Suprapubic skin (tissue), 4 donors: Measurements from ENCODE around the gene WASF2.

Experiments used
- EP300 ChIP-seq: sonication (generic); formaldehyde crosslinking; IDR thresholded peaks from one replicate; pipeline ENCODE4 v1.6.1; 2017; ENCODE audit warnings: antibody characterized with exemption
- POLR2A ChIP-seq, 2 donors: fragments of 450-650 bp; IDR thresholded peaks; one replicate each; pipeline ENCODE4 v1.6.1; 2017; ENCODE audit warnings: antibody characterized with exemption in 2 of 2, mild to moderate bottlenecking in 2 of 2, moderate library complexity in 2 of 2
- POLR2AphosphoS5 ChIP-seq, 3 donors: sonication (generic); formaldehyde crosslinking; IDR thresholded peaks; one replicate each; pipeline ENCODE4 v1.6.1; 2017; ENCODE audit warnings: antibody characterized with exemption in 3 of 3
- TF ChIP-seq, protein P1 (sequence below), 2 donors: fragments of 200-600 bp in 1 of 2; fragments of 450-650 bp in 1 of 2; sonication (generic) in 1 of 2; IDR thresholded peaks; one replicate each; pipeline ENCODE4 v1.5.1; 2016 to 2019; ENCODE audit warnings: antibody characterized with exemption in 2 of 2, mild to moderate bottlenecking in 1 of 2, moderate library complexity in 1 of 2

DNA sequence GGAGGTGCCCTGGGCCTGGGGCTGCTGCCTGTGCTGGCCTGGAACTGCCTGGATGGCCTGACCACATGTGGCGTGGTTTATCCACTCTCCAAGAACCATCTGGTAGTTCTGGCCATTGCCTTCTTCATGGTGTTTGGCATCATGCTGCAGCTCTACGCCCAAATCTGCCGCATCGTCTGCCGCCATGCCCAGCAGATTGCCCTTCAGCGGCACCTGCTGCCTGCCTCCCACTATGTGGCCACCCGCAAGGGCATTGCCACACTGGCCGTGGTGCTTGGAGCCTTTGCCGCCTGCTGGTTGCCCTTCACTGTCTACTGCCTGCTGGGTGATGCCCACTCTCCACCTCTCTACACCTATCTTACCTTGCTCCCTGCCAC is 95.7 kb downstream of the WASF2 start:
- TF ChIP-seq EP300: no peak
- TF ChIP-seq POLR2AphosphoS5 (IDR thresholded peaks at IDR 0.05): no peak
- TF ChIP-seq, protein P1, sequence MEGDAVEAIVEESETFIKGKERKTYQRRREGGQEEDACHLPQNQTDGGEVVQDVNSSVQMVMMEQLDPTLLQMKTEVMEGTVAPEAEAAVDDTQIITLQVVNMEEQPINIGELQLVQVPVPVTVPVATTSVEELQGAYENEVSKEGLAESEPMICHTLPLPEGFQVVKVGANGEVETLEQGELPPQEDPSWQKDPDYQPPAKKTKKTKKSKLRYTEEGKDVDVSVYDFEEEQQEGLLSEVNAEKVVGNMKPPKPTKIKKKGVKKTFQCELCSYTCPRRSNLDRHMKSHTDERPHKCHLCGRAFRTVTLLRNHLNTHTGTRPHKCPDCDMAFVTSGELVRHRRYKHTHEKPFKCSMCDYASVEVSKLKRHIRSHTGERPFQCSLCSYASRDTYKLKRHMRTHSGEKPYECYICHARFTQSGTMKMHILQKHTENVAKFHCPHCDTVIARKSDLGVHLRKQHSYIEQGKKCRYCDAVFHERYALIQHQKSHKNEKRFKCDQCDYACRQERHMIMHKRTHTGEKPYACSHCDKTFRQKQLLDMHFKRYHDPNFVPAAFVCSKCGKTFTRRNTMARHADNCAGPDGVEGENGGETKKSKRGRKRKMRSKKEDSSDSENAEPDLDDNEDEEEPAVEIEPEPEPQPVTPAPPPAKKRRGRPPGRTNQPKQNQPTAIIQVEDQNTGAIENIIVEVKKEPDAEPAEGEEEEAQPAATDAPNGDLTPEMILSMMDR (IDR thresholded peaks at IDR 0.05): no peak
- TF ChIP-seq POLR2A (IDR thresholded peaks at IDR 0.05): no peak
